ENCODE data around the gene ISYNA1.
A peak's percentile ranks its signal among the peaks of the same experiment; 100 is the strongest.

The ISYNA1 gene

DNA sequence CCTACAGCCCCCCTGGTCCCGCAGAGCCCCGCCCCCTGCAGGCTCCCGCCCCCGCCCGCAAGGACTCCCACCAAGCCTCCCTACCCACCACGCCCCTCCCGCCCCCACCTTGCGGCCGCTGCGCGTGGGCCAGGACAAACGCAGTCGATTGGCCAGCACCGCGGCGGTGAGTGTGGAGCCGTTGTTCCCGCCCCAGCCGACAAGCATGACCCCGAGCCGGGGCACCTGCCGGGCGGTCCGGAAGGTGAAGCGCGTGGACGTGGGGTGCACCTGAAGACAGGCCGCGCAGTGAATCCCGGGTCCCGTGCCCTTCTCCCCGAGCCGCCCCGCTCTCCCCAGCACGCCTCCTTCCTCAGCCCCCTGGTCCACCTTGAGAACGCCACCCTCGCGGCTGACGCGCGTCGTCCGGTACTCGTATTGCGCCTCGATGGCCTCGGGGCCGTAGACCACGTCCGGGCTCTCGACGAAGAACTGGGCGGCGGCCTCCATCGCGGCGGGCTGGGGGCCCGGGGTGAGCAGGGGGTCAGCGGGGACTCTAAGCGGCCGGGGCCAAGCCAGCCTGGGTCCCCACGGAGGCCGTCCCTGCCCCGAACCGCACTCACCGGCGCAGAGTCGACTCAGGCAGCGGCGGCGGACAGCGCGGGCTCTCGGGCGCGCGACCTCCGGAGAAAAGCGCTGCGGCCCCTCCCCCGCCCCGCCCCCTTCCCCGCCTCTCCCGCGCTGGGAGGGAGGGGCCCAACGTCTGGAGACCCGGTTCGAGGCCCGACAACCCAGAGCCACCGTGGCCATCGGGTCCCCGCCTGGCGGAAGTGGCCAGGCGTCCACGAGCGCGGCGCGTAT lies at the start of gene ISYNA1:
Gene ISYNA1 (minus strand): TSS at position 643 of the 840 bp plus-strand sequence. CDS start 154 bp downstream, at position 489.
- Histone ChIP-seq H4K20me1 (ENCODE audit: insufficient read depth, low read length, poor library complexity, severe bottlenecking) (no peaks in the 10 kb centered on the region), H2AFZ (ENCODE audit: low read length) (peak within 1 kb of the TSS; percentile 94), H3F3A (ENCODE audit: low read depth) (peaks cover 8% of the 10 kb centered on the region; the same call in 1 of the 2 replicates), H3K9me3 (ENCODE audit: insufficient read depth, low read depth, low read length) (no peaks in the 10 kb centered on the region), H3K4me3 (ENCODE audit: low read length, poor library complexity, severe bottlenecking) (peak within 1 kb of the TSS; percentile 75), H3K4me1 (ENCODE audit: insufficient read depth, low read length, poor library complexity, severe bottlenecking) (peaks cover 7% of the 10 kb centered on the region), H3K27me3 (ENCODE audit: insufficient read depth, low read length, poor library complexity, severe bottlenecking) (no peaks in the 10 kb centered on the region), H3K79me2 (ENCODE audit: insufficient read depth, low read length) (no peaks in the 10 kb centered on the region), H3K9me2 (replicated peaks; ENCODE audit: low read depth, low read length) (no peaks in the 10 kb centered on the region), H3K4me2 (ENCODE audit: low read depth, low read length, poor library complexity, severe bottlenecking) (peak within 1 kb of the TSS; percentile 94), H3K9ac (ENCODE audit: low read depth, low read length, poor library complexity, severe bottlenecking) (peak within 1 kb of the TSS; percentile 69), H3K36me3 (ENCODE audit: insufficient read depth, low read length) (no peaks in the 10 kb centered on the region)
- no peak for TF ChIP-seq EZH2phosphoT487 (IDR thresholded peaks at IDR 0.05; ENCODE audit: borderline replicate concordance)
- TF ChIP-seq, protein P1, sequence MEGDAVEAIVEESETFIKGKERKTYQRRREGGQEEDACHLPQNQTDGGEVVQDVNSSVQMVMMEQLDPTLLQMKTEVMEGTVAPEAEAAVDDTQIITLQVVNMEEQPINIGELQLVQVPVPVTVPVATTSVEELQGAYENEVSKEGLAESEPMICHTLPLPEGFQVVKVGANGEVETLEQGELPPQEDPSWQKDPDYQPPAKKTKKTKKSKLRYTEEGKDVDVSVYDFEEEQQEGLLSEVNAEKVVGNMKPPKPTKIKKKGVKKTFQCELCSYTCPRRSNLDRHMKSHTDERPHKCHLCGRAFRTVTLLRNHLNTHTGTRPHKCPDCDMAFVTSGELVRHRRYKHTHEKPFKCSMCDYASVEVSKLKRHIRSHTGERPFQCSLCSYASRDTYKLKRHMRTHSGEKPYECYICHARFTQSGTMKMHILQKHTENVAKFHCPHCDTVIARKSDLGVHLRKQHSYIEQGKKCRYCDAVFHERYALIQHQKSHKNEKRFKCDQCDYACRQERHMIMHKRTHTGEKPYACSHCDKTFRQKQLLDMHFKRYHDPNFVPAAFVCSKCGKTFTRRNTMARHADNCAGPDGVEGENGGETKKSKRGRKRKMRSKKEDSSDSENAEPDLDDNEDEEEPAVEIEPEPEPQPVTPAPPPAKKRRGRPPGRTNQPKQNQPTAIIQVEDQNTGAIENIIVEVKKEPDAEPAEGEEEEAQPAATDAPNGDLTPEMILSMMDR (conservative IDR thresholded peaks at IDR 0.05; ENCODE audit: low read length) = no peak

DNA sequence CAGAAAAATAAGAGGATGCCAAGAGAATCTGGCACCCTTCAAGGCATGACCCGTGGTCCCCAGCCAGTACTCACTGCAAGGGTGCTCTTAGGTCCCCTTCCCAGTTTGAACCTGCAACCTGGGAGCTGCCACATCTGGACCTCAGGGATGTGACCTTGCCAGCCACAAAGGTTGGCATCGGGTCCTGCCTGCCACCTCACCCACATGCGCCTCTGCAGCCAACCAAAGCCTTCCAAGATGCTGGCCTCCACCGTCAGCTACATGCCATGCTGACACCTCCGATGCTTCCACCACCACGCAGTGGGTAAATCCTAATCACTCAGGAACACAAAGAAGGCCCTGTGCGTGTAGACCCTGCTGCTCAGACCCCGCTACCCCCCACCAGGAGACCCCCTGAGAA lies 48.8 kb upstream of the ISYNA1 start:
- Histone ChIP-seq H3K27me3 (ENCODE audit: insufficient read depth, low read length, poor library complexity, severe bottlenecking) (no peaks in the 10 kb centered on the region), H3F3A (ENCODE audit: low read depth) (no peaks in the 10 kb centered on the region), H3K9ac (ENCODE audit: low read depth, low read length, poor library complexity, severe bottlenecking) (no peak overlapping the region), H3K79me2 (ENCODE audit: insufficient read depth, low read length) (peaks cover 92% of the 10 kb centered on the region), H3K4me3 (ENCODE audit: low read length, poor library complexity, severe bottlenecking) (no peak overlapping the region), H4K20me1 (ENCODE audit: insufficient read depth, low read length, poor library complexity, severe bottlenecking) (peaks cover 40% of the 10 kb centered on the region), H3K9me3 (ENCODE audit: insufficient read depth, low read depth, low read length) (no peaks in the 10 kb centered on the region), H2AFZ (ENCODE audit: low read length) (no peak overlapping the region), H3K4me2 (ENCODE audit: low read depth, low read length, poor library complexity, severe bottlenecking) (no peak overlapping the region), H3K36me3 (ENCODE audit: insufficient read depth, low read length) (no peaks in the 10 kb centered on the region), H3K4me1 (ENCODE audit: insufficient read depth, low read length, poor library complexity, severe bottlenecking) (peaks cover 9% of the 10 kb centered on the region), H3K9me2 (replicated peaks; ENCODE audit: low read depth, low read length) (no peaks in the 10 kb centered on the region)
- no peak for TF ChIP-seq EZH2phosphoT487 (IDR thresholded peaks at IDR 0.05; ENCODE audit: borderline replicate concordance)
- TF ChIP-seq, protein P1 (conservative IDR thresholded peaks at IDR 0.05; ENCODE audit: low read length) = no peak

DNA sequence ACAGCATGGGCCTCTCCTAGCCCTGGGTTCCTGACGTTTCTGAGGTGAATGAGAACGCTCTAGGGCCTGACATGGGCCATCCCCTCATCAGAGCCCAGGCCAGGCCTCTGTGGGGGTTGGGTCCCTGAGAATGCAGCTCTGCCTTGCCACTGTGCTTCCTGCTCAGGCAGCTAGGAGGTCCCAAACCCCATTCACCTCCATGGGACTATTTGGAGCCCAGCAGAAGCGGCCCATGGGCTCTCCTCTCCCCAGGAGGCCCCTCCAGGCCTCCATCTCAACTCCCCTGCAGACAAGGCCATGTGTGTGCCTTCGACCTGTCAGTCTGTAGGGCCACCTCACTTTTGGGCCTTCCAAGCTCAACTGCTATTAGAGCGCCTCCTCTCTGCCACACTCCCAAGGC lies 47.1 kb upstream of the ISYNA1 start:
- no peaks in the 10 kb centered on the region for H3F3A ChIP-seq (ENCODE audit: low read depth)
- H2AFZ ChIP-seq (ENCODE audit: low read length) = no peak overlapping the region
- no peak overlapping the region for H3K4me3 ChIP-seq (ENCODE audit: low read length, poor library complexity, severe bottlenecking)
- no peak overlapping the region for H3K9ac ChIP-seq (ENCODE audit: low read depth, low read length, poor library complexity, severe bottlenecking)
- no peaks in the 10 kb centered on the region for H3K27me3 ChIP-seq (ENCODE audit: insufficient read depth, low read length, poor library complexity, severe bottlenecking)
- peaks cover 27% of the 10 kb centered on the region for H4K20me1 ChIP-seq (ENCODE audit: insufficient read depth, low read length, poor library complexity, severe bottlenecking)
- no peak overlapping the region for H3K4me2 ChIP-seq (ENCODE audit: low read depth, low read length, poor library complexity, severe bottlenecking)
- peaks cover 9% of the 10 kb centered on the region for H3K4me1 ChIP-seq (ENCODE audit: insufficient read depth, low read length, poor library complexity, severe bottlenecking)
- TF ChIP-seq, protein P1 (conservative IDR thresholded peaks at IDR 0.05; ENCODE audit: low read length) = no peak; the same call in 1 of the 2 replicates
- no peak for TF ChIP-seq EZH2phosphoT487 (IDR thresholded peaks at IDR 0.05; ENCODE audit: borderline replicate concordance)
- no peaks in the 10 kb centered on the region for H3K9me3 ChIP-seq (ENCODE audit: insufficient read depth, low read depth, low read length)
- H3K9me2 ChIP-seq (replicated peaks; ENCODE audit: low read depth, low read length) = no peaks in the 10 kb centered on the region
- peaks cover 96% of the 10 kb centered on the region for H3K79me2 ChIP-seq (ENCODE audit: insufficient read depth, low read length)
- H3K36me3 ChIP-seq (ENCODE audit: insufficient read depth, low read length) = no peaks in the 10 kb centered on the region

Data from Loucy (cell line).